BJ (cell line): Measurements from ENCODE around the gene PGAM1. TPM values are rescaled to one million over a fixed set of nuclear protein-coding genes. Genes with fewer than 3 reads are reported as not detected.

Source experiments
- CTCF ChIA-PET: fragments of 350-600 bp; formaldehyde crosslinking; extraction: SDS; loops from one replicate; lab custom pipeline; 2021; ENCODE audit warnings: antibody characterized with exemption, inconsistent platforms; lab: Yijun Ruan, JAX
- POLR2A ChIA-PET: fragments of 300-600 bp; sonication (Branson Sonifier 250); formaldehyde crosslinking; extraction: SDS; loops from one replicate; lab custom pipeline; 2021; ENCODE audit warnings: antibody characterized with exemption; lab: Charles Lee
- DNase-seq: peaks from one replicate; pipeline ENCODE4 v3.0.0-alpha.2; 2011; ENCODE audit warnings: low read depth
- H3K27me3 ChIP-seq: 2 replicates; pipeline ENCODE4 v1.6.0; 2011; ENCODE audit warnings: low read length; ENCODE audit not compliant: control insufficient read depth, insufficient read depth
- H3K36me3 ChIP-seq: 2 replicates; pipeline ENCODE4 v1.5.1; 2011; ENCODE audit warnings: low read length; ENCODE audit not compliant: control insufficient read depth, insufficient read depth
- H3K4me3 ChIP-seq: 2 replicates; pipeline ENCODE4 v1.5.1; 2011; ENCODE audit warnings: low read depth, mild to moderate bottlenecking, control low read depth, low read length
- polyA plus RNA-seq: library from polyadenylated mRNA; depleted of rRNA; stranded (reverse); fragments of >200 nt; gene quantifications from 2 replicates; pipeline ENCODE4 v1.2.3, GENCODE V29; 2011
- TF ChIP-seq, protein P1 (sequence below): IDR thresholded peaks from 2 replicates; pipeline ENCODE4 v1.5.1; 2011; ENCODE audit warnings: low read depth, mild to moderate bottlenecking, control low read depth, inconsistent platforms, low read length, moderate library complexity; ENCODE audit not compliant: insufficient read depth

PGAM1 gene
- polyA plus RNA-seq, 1 experiment = 710 TPM

DNA sequence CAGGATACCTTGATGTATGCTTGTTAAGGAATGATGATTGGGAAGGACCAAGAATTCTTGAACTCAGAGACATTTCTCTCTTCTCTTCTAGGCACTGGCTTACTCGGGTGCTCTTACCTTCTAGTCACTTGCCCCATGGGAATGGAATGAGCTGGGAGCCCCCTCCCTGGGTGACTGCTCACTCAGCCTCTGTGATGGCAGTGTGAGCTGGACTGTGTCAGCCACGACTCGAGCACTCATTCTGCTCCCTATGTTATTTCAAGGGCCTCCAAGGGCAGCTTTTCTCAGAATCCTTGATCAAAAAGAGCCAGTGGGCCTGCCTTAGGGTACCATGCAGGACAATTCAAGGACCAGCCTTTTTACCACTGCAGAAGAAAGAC lies 30.7 kb downstream of the PGAM1 start:
- no peak overlapping the region for H3K4me3 ChIP-seq
- H3K27me3 ChIP-seq = no peaks in the 10 kb centered on the region
- H3K36me3 ChIP-seq = peaks cover 55% of the 10 kb centered on the region
- POLR2A ChIA-PET = no interaction called here
- no peak for DNase-seq
- TF ChIP-seq, protein P1, sequence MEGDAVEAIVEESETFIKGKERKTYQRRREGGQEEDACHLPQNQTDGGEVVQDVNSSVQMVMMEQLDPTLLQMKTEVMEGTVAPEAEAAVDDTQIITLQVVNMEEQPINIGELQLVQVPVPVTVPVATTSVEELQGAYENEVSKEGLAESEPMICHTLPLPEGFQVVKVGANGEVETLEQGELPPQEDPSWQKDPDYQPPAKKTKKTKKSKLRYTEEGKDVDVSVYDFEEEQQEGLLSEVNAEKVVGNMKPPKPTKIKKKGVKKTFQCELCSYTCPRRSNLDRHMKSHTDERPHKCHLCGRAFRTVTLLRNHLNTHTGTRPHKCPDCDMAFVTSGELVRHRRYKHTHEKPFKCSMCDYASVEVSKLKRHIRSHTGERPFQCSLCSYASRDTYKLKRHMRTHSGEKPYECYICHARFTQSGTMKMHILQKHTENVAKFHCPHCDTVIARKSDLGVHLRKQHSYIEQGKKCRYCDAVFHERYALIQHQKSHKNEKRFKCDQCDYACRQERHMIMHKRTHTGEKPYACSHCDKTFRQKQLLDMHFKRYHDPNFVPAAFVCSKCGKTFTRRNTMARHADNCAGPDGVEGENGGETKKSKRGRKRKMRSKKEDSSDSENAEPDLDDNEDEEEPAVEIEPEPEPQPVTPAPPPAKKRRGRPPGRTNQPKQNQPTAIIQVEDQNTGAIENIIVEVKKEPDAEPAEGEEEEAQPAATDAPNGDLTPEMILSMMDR = no peak
- CTCF ChIA-PET = interaction anchor here (0.6 to 2.0 kb wide), 2 partner anchors 53 to 97 kb away, joined by 4 to 7 read pairs; no protein-coding TSS in a partner anchor

GRCh38 chr10:97459111-97459510 lies 33.1 kb downstream of the PGAM1 start:
- peaks cover 46% of the 10 kb centered on the region for H3K36me3 ChIP-seq
- ChIA-PET POLR2A (no interaction called here), CTCF (interaction anchor here (10.4 kb wide), 1 partner anchor 93 kb away, joined by 104 read pairs; no protein-coding TSS in a partner anchor)
- TF ChIP-seq, protein P1 = no peak
- DNase-seq = no peak
- H3K27me3 ChIP-seq = no peaks in the 10 kb centered on the region
- H3K4me3 ChIP-seq = no peak overlapping the region

DNA sequence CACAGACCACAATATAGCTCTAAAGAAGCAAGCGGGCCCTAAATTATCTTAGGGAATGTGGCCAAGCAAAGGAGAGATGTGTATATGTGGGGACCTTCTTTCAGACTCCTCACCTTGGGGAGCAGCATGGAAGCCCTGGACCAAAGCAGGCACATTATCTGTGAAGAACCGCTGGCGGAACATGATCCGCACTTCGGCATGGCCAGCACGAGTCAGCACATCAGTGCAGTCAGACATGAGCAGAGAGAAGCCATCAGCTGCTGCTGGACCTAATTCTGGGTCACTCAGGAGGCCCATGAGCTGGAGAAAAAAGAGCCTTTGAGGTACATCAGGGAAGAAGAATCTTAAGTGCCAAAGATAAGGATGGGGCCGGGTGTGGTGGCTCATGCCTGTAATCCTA lies 33.9 kb downstream of the PGAM1 start:
- TF ChIP-seq, protein P1 = no peak
- Histone ChIP-seq H3K4me3 (no peak overlapping the region), H3K36me3 (peaks cover 43% of the 10 kb centered on the region), H3K27me3 (no peaks in the 10 kb centered on the region)
- ChIA-PET CTCF (interaction anchor here (10.4 kb wide), 1 partner anchor 92 kb away, joined by 104 read pairs; no protein-coding TSS in a partner anchor), POLR2A (no interaction called here)
- DNase-seq = no peak

DNA sequence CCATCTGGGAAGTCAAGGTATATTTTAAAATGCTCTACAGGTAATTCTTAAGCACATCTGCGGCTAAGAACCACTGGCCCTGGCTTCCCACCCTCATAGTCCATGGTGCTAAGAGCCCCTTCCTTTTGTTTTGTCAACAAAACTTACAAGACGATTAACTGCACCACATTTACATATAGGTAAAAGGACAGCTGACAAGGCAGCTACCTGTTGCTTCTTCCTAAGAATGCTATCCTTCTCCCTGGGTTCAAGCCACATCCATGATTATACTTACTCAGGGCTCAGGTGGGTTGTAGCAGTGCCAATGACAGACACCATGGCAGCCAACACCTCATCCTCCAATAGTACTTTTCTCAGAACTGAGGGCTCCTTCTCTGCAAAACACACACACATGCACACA lies 36.3 kb downstream of the PGAM1 start:
- TF ChIP-seq, protein P1 = no peak
- CTCF ChIA-PET = interaction anchor here (1.5 to 10.4 kb wide), 2 partner anchors 38 to 90 kb away, joined by 3 to 104 read pairs; no protein-coding TSS in a partner anchor
- no peak for DNase-seq
- Histone ChIP-seq H3K27me3 (no peaks in the 10 kb centered on the region), H3K4me3 (no peak overlapping the region), H3K36me3 (peaks cover 39% of the 10 kb centered on the region)
- POLR2A ChIA-PET = no interaction called here

DNA sequence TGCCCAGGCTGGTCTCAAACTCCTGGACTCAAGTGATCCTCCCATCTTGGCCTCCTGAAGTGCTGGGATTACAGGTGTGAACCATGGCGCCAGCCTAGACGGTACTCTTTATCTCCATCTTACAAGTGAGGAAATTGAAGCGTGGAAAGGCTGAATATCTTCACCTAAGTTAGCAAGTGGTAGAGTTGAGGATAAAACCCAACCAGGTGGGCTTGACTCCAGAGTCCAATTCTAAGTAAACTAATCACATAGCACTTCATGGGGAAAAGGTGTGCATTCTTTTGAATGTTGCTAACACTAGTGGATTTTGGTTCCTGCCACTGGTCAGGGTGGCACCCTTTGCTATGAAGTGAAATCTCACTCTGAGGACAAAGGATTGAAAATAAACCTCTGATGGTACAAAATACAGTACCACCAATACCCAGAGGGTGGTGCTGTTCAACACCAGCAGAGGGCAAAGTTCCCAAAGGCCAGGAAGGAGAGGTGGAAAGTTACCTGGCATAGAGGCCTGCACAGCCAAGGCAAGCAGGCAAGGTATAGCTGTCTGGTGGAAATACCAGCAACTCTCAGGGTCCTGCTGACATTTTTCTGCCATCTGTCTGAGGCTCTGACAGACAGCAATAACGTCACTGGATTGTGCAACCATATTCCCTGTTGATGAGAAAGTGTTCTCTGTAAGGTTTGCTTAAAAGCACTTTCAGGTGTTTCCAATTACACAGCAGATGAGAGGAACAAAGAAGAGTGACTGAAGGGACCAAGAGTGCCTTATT lies 37.6 kb downstream of the PGAM1 start:
- Histone ChIP-seq H3K4me3 (no peak overlapping the region), H3K27me3 (no peaks in the 10 kb centered on the region), H3K36me3 (peaks cover 38% of the 10 kb centered on the region)
- POLR2A ChIA-PET = no interaction called here
- DNase-seq = peak; percentile 77
- TF ChIP-seq, protein P1 = peak; percentile 80
- CTCF ChIA-PET = interaction anchor here (0.7 to 10.4 kb wide), 18 partner anchors 10 to 149 kb away, joined by 3 to 104 read pairs (median 4); partner anchors contain the start of gene UBTD1
